HG02798 (cell line): Measurements from ENCODE around the gene CD164.
"Not testable (repeated sequence)": the region's sequence is repeated elsewhere in the genome, so short reads cannot be mapped to it uniquely, and the experiment has no call there.

Source experiments
- ATAC-seq: cut with Tn5 transposase; IDR thresholded peaks from one replicate; pipeline ENCODE4 v1.9.1; 2021; ENCODE audit warnings: mild to moderate bottlenecking; ENCODE audit not compliant: unreplicated experiment, poor library complexity

The CD164 gene

GRCh38 chr6:109377717-109378116 lies 4.5 kb downstream of the CD164 start:
- ATAC-seq, result no peak

GRCh38 chr6:109374326-109374892 lies 7.9 kb downstream of the CD164 start:
- ATAC-seq, result no peak

GRCh38 chr6:109373762-109374161 lies 8.5 kb downstream of the CD164 start:
- peak; percentile 95 for ATAC-seq

- ATAC-seq, result no peak
These were observed 8.9 kb downstream of the CD164 start for GRCh38 chr6:109373331-109373730.

GRCh38 chr6:109372130-109372529 lies 10.1 kb downstream of the CD164 start:
- ATAC-seq, result no peak

- ATAC-seq, result no peak
These were observed 11.5 kb downstream of the CD164 start for GRCh38 chr6:109370792-109371191.

GRCh38 chr6:109370336-109370735 lies 11.9 kb downstream of the CD164 start:
- ATAC-seq, result no peak

GRCh38 chr6:109369728-109370127 lies 12.5 kb downstream of the CD164 start:
- no peak for ATAC-seq

- ATAC-seq, result not testable (repeated sequence)
These were observed 17.7 kb downstream of the CD164 start for GRCh38 chr6:109364382-109365078.

GRCh38 chr6:109363753-109364152 lies 18.5 kb downstream of the CD164 start:
- no peak for ATAC-seq

GRCh38 chr6:109362102-109362884 lies 20.0 kb downstream of the CD164 start:
- ATAC-seq, result no peak

- no peak for ATAC-seq
These were observed 21.5 kb downstream of the CD164 start for GRCh38 chr6:109360791-109361190.

GRCh38 chr6:109360281-109360680 lies 22.0 kb downstream of the CD164 start:
- ATAC-seq, result no peak

GRCh38 chr6:109359248-109359647 lies 23.0 kb downstream of the CD164 start:
- no peak for ATAC-seq

- no peak for ATAC-seq
These were observed 24.1 kb downstream of the CD164 start for GRCh38 chr6:109358204-109358603.

- no peak for ATAC-seq
These were observed 26.0 kb downstream of the CD164 start for GRCh38 chr6:109356237-109356636.

- no peak for ATAC-seq
These were observed 30.8 kb downstream of the CD164 start for GRCh38 chr6:109351231-109352130.

GRCh38 chr6:109349419-109349987 lies 32.8 kb downstream of the CD164 start:
- ATAC-seq, result no peak

GRCh38 chr6:109348226-109348625 lies 34.0 kb downstream of the CD164 start:
- no peak for ATAC-seq

GRCh38 chr6:109347779-109348178 lies 34.5 kb downstream of the CD164 start:
- no peak for ATAC-seq
